GM23338 (cell line): Measurements from ENCODE around the gene PCDHB5. TPM values are rescaled to one million over a fixed set of nuclear protein-coding genes. Genes with fewer than 3 reads are reported as not detected.
"Not testable (repeated sequence)": the region's sequence is repeated elsewhere in the genome, so short reads cannot be mapped to it uniquely, and the experiment has no call there.

Experiments
- ATAC-seq: fragments of 200-7000 bp; cut with Tn5 transposase; 3 replicates; pipeline ENCODE4 v1.9.1; 2020
- DNase-seq: peaks from one replicate; pipeline ENCODE4 v3.0.0-alpha.2; 2015; ENCODE audit warnings: low spot score
- H2AFZ ChIP-seq: fragments of 200-600 bp; sonication (generic); 2 replicates; pipeline ENCODE4 v1.8.0; 2016; ENCODE audit warnings: antibody characterized with exemption, mild to moderate bottlenecking, moderate library complexity
- H3F3A ChIP-seq: fragments of 200-600 bp; sonication (generic); replicated peaks from 2 replicates; pipeline ENCODE4 v1.8.0; 2017; ENCODE audit warnings: antibody characterized with exemption, mixed run types, low read depth
- H3K27ac ChIP-seq: fragments of 200-600 bp; sonication (generic); 2 replicates; pipeline ENCODE4 v1.6.1; 2016; ENCODE audit warnings: low read depth
- H3K27me3 ChIP-seq: fragments of 200-600 bp; sonication (generic); 2 replicates; pipeline ENCODE4 v1.8.0; 2016; ENCODE audit warnings: mild to moderate bottlenecking, mixed run types, moderate library complexity; ENCODE audit not compliant: insufficient read depth
- H3K36me3 ChIP-seq: fragments of 200-600 bp; sonication (generic); 2 replicates; pipeline ENCODE4 v1.8.0; 2016; ENCODE audit warnings: mild to moderate bottlenecking; ENCODE audit not compliant: insufficient read depth
- H3K4me1 ChIP-seq: fragments of 200-600 bp; sonication (generic); 2 replicates; pipeline ENCODE4 v1.8.0; 2016; ENCODE audit warnings: mild to moderate bottlenecking, moderate library complexity; ENCODE audit not compliant: insufficient read depth
- H3K4me2 ChIP-seq: fragments of 200-600 bp; sonication (generic); 2 replicates; pipeline ENCODE4 v1.7.1; 2017; ENCODE audit warnings: mixed run types
- H3K4me3 ChIP-seq: fragments of 200-600 bp; sonication (generic); 2 replicates; pipeline ENCODE4 v1.6.1; 2016; ENCODE audit warnings: mixed run types
- H3K79me2 ChIP-seq: fragments of 200-600 bp; sonication (generic); replicated peaks from 2 replicates; pipeline ENCODE4 v1.8.0; 2017; ENCODE audit warnings: mild to moderate bottlenecking; ENCODE audit not compliant: insufficient read depth
- H3K9me2 ChIP-seq: fragments of 200-600 bp; sonication (generic); 2 replicates; pipeline ENCODE4 v1.8.0; 2017; ENCODE audit not compliant: insufficient read depth
- H4K20me1 ChIP-seq: fragments of 200-600 bp; sonication (generic); replicated peaks from 2 replicates; pipeline ENCODE4 v1.8.0; 2017; ENCODE audit warnings: mild to moderate bottlenecking; ENCODE audit not compliant: insufficient read depth
- H3K27ac Mint-ChIP-seq: 2 replicates; pipeline ENCODE4 v1.8.0; 2020; ENCODE audit warnings: inconsistent platforms, mild to moderate bottlenecking, moderate library complexity, mixed read lengths
- H3K27me3 Mint-ChIP-seq: 3 replicates; pipeline ENCODE4 v1.8.0; 2022; ENCODE audit warnings: low read depth, mild to moderate bottlenecking, moderate library complexity, mixed read lengths, inconsistent platforms; ENCODE audit not compliant: insufficient read depth, poor library complexity
- H3K36me3 Mint-ChIP-seq: 3 replicates; pipeline ENCODE4 v1.8.0; 2021; ENCODE audit warnings: low read depth, mild to moderate bottlenecking, inconsistent platforms, moderate library complexity, mixed read lengths
- H3K4me1 Mint-ChIP-seq: 3 replicates; pipeline ENCODE4 v1.8.0; 2020; ENCODE audit warnings: mild to moderate bottlenecking, inconsistent platforms, mixed read lengths
- H3K4me3 Mint-ChIP-seq: 3 replicates; pipeline ENCODE4 v1.8.0; 2021; ENCODE audit warnings: moderate library complexity, mild to moderate bottlenecking, inconsistent platforms, mixed read lengths
- H3K9me3 Mint-ChIP-seq: 3 replicates; pipeline ENCODE4 v1.8.0; 2020; ENCODE audit warnings: moderate library complexity, mild to moderate bottlenecking, inconsistent platforms, mixed read lengths
- EZH2 ChIP-seq: fragments of 200-600 bp; sonication (generic); IDR thresholded peaks from one replicate; pipeline ENCODE4 v1.8.0; 2017; ENCODE audit warnings: antibody characterized with exemption, mild to moderate bottlenecking, low read depth; ENCODE audit not compliant: unreplicated experiment
- STAT1 ChIP-seq: IDR thresholded peaks from one replicate; pipeline ENCODE4 v1.6.1; 2016; ENCODE audit warnings: antibody characterized with exemption; ENCODE audit not compliant: unreplicated experiment
- ZNF331 ChIP-seq: fragments of 250-450 bp; sonication (Bioruptor Pico); IDR thresholded peaks from 2 replicates; pipeline ENCODE4 v1.5.0; 2020; ENCODE audit warnings: low read depth, mild to moderate bottlenecking, moderate library complexity
- ZNF462 ChIP-seq: fragments of 250-450 bp; sonication (Bioruptor Pico); IDR thresholded peaks from 2 replicates; pipeline ENCODE4 v1.5.0; 2020; ENCODE audit warnings: mild to moderate bottlenecking, moderate library complexity
- polyA plus RNA-seq: library from polyadenylated mRNA; unstranded; fragments of >200 nt; fragmentation: Nextera tagmentation; extraction: Ambion mirVana; gene quantifications from 2 replicates; pipeline ENCODE4 v1.2.1, GENCODE V29; 2016
- total RNA-seq: library from RNA; depleted of rRNA; stranded (reverse); fragments of >200 nt; shearing (Covaris generic); gene quantifications from 2 replicates; pipeline ENCODE4 v1.2.3, GENCODE V29; 2014

The PCDHB5 gene
- total and polyA plus RNA-seq, 2 experiments from 2014 or later: 18.7 to 49.7 TPM

- no peak for TF ChIP-seq ZNF331 (CRISPR knock-in tag)
- no peak for TF ChIP-seq STAT1
- TF ChIP-seq EZH2: no peak
- TF ChIP-seq ZNF462 (CRISPR knock-in tag): no peak
Measured at GRCh38 chr5:141101059-141101458, 33.9 kb upstream of the PCDHB5 start (continued).

- not testable (repeated sequence) for H4K20me1 ChIP-seq, H3K4me1 ChIP-seq, H3K27ac ChIP-seq, DNase-seq, H3K4me1 Mint-ChIP-seq, ATAC-seq, H3K4me2 ChIP-seq, H3K9me2 ChIP-seq, H3K4me3 ChIP-seq, H3K27me3 Mint-ChIP-seq, H3K27me3 ChIP-seq, H2AFZ ChIP-seq, H3K4me3 Mint-ChIP-seq, H3K27ac Mint-ChIP-seq, H3K36me3 ChIP-seq, H3F3A ChIP-seq
- H3K36me3 Mint-ChIP-seq: peaks cover 48% of the 10 kb centered on the region
- peaks cover 14% of the 10 kb centered on the region; the same call in 2 of the 3 replicates for H3K9me3 Mint-ChIP-seq
- peaks cover 36% of the 10 kb centered on the region for H3K79me2 ChIP-seq
Measured at GRCh38 chr5:141102070-141102469, 32.9 kb upstream of the PCDHB5 start.

- H3K4me3 Mint-ChIP-seq, H3K27ac Mint-ChIP-seq: not testable (repeated sequence)
- peaks cover 11% of the 10 kb centered on the region; the same call in 2 of the 3 replicates for H3K9me3 Mint-ChIP-seq
Measured at GRCh38 chr5:141102471-141102870, 32.5 kb upstream of the PCDHB5 start.

More at GRCh38 chr5:141102471-141102870, 32.5 kb upstream of the PCDHB5 start:
- not testable (repeated sequence) for H3K27me3 ChIP-seq, H3K4me1 ChIP-seq, H3K4me3 ChIP-seq, H3K27me3 Mint-ChIP-seq, DNase-seq, H3F3A ChIP-seq, H3K9me2 ChIP-seq, H3K36me3 ChIP-seq, H3K27ac ChIP-seq, H4K20me1 ChIP-seq, ATAC-seq, H3K4me2 ChIP-seq, H3K4me1 Mint-ChIP-seq, H2AFZ ChIP-seq
- peaks cover 32% of the 10 kb centered on the region for H3K79me2 ChIP-seq
- peaks cover 48% of the 10 kb centered on the region for H3K36me3 Mint-ChIP-seq
